Breast epithelium (tissue), 3 donors: ENCODE results near the gene YY1.

Experiments used
- POLR2A ChIP-seq: fragments of 450-650 bp; IDR thresholded peaks from one replicate; pipeline ENCODE4 v1.6.1; 2016; ENCODE audit warnings: antibody characterized with exemption, mild to moderate bottlenecking, moderate library complexity
- POLR2AphosphoS5 ChIP-seq, 3 donors: sonication (generic); formaldehyde crosslinking; IDR thresholded peaks; one replicate each; pipeline ENCODE4 v1.6.1; 2017; ENCODE audit warnings: antibody characterized with exemption in 3 of 3
- TF ChIP-seq, protein P1 (sequence below), 3 donors: fragments of 450-650 bp; IDR thresholded peaks; one replicate each; pipeline ENCODE4 v1.5.1; 2016 to 2017; ENCODE audit warnings: antibody characterized with exemption in 3 of 3, mild to moderate bottlenecking in 3 of 3, moderate library complexity in 3 of 3

DNA sequence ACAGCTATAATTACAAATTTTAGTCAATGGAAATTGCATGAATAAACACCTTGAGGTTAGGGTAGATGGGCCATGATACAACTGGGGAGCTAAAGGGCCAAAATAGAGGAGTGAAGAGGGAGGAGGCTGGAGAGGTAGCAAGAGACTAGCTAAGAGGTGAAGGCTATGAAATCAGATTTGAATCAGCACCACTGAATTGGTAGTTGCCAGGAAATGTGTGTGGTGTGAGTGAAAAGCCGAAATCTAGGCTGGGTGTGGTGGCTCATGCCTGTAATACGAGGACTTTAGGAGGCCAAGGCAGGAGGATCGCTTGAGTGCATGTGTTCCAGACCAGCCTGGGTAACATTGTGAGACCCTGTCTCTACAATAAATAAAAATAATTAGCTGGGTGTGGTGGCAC, 22.7 kb downstream of the YY1 start:
- TF ChIP-seq, protein P1, sequence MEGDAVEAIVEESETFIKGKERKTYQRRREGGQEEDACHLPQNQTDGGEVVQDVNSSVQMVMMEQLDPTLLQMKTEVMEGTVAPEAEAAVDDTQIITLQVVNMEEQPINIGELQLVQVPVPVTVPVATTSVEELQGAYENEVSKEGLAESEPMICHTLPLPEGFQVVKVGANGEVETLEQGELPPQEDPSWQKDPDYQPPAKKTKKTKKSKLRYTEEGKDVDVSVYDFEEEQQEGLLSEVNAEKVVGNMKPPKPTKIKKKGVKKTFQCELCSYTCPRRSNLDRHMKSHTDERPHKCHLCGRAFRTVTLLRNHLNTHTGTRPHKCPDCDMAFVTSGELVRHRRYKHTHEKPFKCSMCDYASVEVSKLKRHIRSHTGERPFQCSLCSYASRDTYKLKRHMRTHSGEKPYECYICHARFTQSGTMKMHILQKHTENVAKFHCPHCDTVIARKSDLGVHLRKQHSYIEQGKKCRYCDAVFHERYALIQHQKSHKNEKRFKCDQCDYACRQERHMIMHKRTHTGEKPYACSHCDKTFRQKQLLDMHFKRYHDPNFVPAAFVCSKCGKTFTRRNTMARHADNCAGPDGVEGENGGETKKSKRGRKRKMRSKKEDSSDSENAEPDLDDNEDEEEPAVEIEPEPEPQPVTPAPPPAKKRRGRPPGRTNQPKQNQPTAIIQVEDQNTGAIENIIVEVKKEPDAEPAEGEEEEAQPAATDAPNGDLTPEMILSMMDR (IDR thresholded peaks at IDR 0.05) = no peak
- TF ChIP-seq POLR2A = no peak
- TF ChIP-seq POLR2AphosphoS5 (IDR thresholded peaks at IDR 0.05) = no peak
